CD4-positive, alpha-beta T cell (primary cell): ENCODE data around the gene MSRB3. TPM values are rescaled to one million over a fixed set of nuclear protein-coding genes. Genes with fewer than 3 reads are reported as not detected.

Experiments used
- ATAC-seq: fragments of 200-7000 bp; cut with Tn5 transposase; one replicate; pipeline ENCODE4 v1.10.0; 2022; ENCODE audit warnings: mild to moderate bottlenecking; ENCODE audit not compliant: poor library complexity
- CTCF ChIA-PET: fragments of 350-600 bp; sonication (Branson Sonifier 250); formaldehyde crosslinking; loops from one replicate; lab custom pipeline; 2021; ENCODE audit warnings: antibody characterized with exemption, inconsistent platforms; lab: Charles Lee
- POLR2A ChIA-PET: fragments of 350-600 bp; sonication (Branson Sonifier 250); formaldehyde crosslinking; loops from one replicate; lab custom pipeline; 2021; ENCODE audit warnings: antibody characterized with exemption, inconsistent platforms; lab: Charles Lee
- DNase-seq, 14 experiments: peaks; one replicate each; pipeline ENCODE4 v3.0.0-alpha.2; 2013 to 2020; ENCODE audit warnings: mixed read lengths in 2 of 14
- H3K27ac ChIP-seq, 2 donors: one replicate each; pipeline versions ENCODE4 v1.5.1 to v1.7.0; 2013; ENCODE audit warnings: low read length in 2 of 2, low read depth in 1 of 2, mild to moderate bottlenecking in 1 of 2
- H3K27me3 ChIP-seq, 2 experiments: 1 replicate in 1 of 2; 2 replicates in 1 of 2; pipeline versions ENCODE4 v1.6.1 to v1.7.0; 2013; ENCODE audit warnings: low read length in 2 of 2, control low read depth in 1 of 2, mild to moderate bottlenecking in 1 of 2, moderate library complexity in 1 of 2; ENCODE audit not compliant: insufficient read depth in 2 of 2, control insufficient read depth in 1 of 2
- H3K36me3 ChIP-seq: one replicate; pipeline ENCODE4 v1.6.1; 2013; ENCODE audit warnings: low read length, control low read depth; ENCODE audit not compliant: insufficient read depth
- H3K4me1 ChIP-seq: one replicate; pipeline ENCODE4 v1.6.1; 2013; ENCODE audit warnings: low read length, control low read depth; ENCODE audit not compliant: insufficient read depth
- H3K4me3 ChIP-seq: one replicate; pipeline ENCODE4 v1.5.1; 2013; ENCODE audit warnings: mild to moderate bottlenecking, low read length, moderate library complexity
- H3K9me3 ChIP-seq, 2 experiments: 1 replicate in 1 of 2; 2 replicates in 1 of 2; pipeline versions ENCODE4 v1.6.1 to v1.7.0; 2013; ENCODE audit warnings: low read length in 2 of 2, mild to moderate bottlenecking in 2 of 2, control low read depth in 1 of 2, moderate library complexity in 1 of 2; ENCODE audit not compliant: control insufficient read depth in 1 of 2, insufficient read depth in 1 of 2
- H3K27ac Mint-ChIP-seq: one replicate; pipeline ENCODE4 v1.8.0; 2020; ENCODE audit warnings: mixed read lengths
- H3K27me3 Mint-ChIP-seq: one replicate; pipeline ENCODE4 v1.8.0; 2021; ENCODE audit warnings: mixed read lengths
- H3K36me3 Mint-ChIP-seq: one replicate; pipeline ENCODE4 v1.8.0; 2021; ENCODE audit warnings: low read depth, mixed read lengths
- H3K4me1 Mint-ChIP-seq: one replicate; pipeline ENCODE4 v1.8.0; 2021; ENCODE audit warnings: low read depth, mixed read lengths
- H3K4me3 Mint-ChIP-seq: one replicate; pipeline ENCODE4 v1.8.0; 2020; ENCODE audit warnings: mild to moderate bottlenecking, mixed read lengths
- H3K9me3 Mint-ChIP-seq: one replicate; pipeline ENCODE4 v1.8.0; 2020; ENCODE audit warnings: mixed read lengths
- intact Hi-C, 2 experiments: fragments of 100-400 bp; cut with DNase I in 1 of 2; cut with micrococcal nuclease in 1 of 2; formaldehyde crosslinking; loops; one replicate each; pipeline versions ENCODE4 v1.15.1 to v1.9.0; 2023 to 2025; cut with DNase I, micrococcal nuclease
- total RNA-seq, 174 experiments: library from RNA in 2 of 174; stranded (reverse) in 2 of 174; gene quantifications; one replicate each; pipeline ENCODE4 v1.2.3 and lab custom pipeline; 2021 to 2026
- TF ChIP-seq, protein P1 (sequence below): fragments of 200-600 bp; IDR thresholded peaks from one replicate; pipeline ENCODE4 v1.8.0; 2022; ENCODE audit warnings: antibody characterized with exemption, mild to moderate bottlenecking

Gene MSRB3
- total RNA-seq, 2 experiments from 2014 or later = 0.17 TPM; not detected in 1

DNA sequence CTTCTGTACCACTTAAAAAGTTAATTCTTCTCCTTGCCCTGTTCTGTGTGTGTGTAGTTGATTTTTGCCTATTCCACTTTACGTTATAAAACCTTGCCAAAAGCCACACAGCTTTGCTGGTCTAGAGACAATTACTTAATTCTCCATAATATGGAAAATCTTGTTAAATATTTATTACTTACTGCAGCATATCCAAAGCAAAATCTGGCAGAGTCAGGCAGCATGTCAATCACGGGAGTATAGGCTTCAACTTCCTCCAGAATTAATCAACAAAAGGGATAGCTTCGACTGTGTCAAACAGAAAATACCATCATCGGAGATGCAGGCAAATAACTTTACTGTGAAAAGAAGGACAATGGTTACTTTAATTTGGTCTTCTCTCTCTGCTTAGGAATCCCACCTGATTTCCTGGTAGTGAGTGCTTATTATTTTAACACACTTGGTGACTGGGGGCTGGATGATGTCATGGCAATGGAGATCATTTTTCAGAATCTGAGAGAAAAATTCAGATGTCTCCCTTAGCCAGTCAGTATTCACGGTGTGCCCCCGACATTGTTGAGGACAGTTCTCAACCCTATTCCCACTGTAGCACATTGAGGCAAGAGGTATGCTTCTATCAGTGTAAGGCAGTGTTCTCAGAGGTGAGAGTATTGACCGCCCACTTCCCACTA is 3.7 kb upstream of the MSRB3 start:
- Histone ChIP-seq H3K27me3 (peaks cover 19 to 37% of the 10 kb centered on the region in 2 experiments), H3K4me1 (peaks cover 7% of the 10 kb centered on the region), H3K27ac (no peak overlapping the region), H3K9me3 (no peaks in the 10 kb centered on the region), H3K36me3 (no peaks in the 10 kb centered on the region), H3K4me3 (no peak overlapping the region)
- DNase-seq (no peak), ATAC-seq (no peak)
- H3K4me3 Mint-ChIP-seq = no peak overlapping the region
- CTCF ChIA-PET = no interaction called here
- H3K36me3 Mint-ChIP-seq = no peaks in the 10 kb centered on the region
- H3K27ac Mint-ChIP-seq = no peak overlapping the region
- H3K27me3 Mint-ChIP-seq = peaks cover 54% of the 10 kb centered on the region
- peaks cover 5% of the 10 kb centered on the region for H3K4me1 Mint-ChIP-seq
- no peaks in the 10 kb centered on the region for H3K9me3 Mint-ChIP-seq
- TF ChIP-seq, protein P1, sequence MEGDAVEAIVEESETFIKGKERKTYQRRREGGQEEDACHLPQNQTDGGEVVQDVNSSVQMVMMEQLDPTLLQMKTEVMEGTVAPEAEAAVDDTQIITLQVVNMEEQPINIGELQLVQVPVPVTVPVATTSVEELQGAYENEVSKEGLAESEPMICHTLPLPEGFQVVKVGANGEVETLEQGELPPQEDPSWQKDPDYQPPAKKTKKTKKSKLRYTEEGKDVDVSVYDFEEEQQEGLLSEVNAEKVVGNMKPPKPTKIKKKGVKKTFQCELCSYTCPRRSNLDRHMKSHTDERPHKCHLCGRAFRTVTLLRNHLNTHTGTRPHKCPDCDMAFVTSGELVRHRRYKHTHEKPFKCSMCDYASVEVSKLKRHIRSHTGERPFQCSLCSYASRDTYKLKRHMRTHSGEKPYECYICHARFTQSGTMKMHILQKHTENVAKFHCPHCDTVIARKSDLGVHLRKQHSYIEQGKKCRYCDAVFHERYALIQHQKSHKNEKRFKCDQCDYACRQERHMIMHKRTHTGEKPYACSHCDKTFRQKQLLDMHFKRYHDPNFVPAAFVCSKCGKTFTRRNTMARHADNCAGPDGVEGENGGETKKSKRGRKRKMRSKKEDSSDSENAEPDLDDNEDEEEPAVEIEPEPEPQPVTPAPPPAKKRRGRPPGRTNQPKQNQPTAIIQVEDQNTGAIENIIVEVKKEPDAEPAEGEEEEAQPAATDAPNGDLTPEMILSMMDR = no peak
- intact Hi-C loops = no loop called here
- POLR2A ChIA-PET = no interaction called here

DNA sequence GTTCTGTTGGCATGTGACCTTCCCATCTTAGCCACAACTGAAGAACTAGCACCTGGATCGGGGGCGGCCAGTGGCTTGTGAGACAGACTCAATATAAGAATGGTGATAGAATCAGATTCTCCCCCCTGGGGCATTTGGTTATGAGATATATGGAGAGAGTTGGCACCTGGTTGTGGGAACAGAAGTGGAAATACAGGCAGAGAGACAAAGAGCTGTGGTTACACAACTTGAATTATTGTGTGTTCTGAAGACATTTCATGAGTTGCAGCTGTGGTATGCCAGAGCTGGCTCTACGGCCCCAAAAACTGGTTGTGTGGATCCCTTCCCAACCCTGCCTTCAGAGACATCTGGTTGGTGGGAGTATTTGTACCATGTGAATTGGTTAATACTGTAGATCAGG is 2.9 kb upstream of the MSRB3 start:
- H3K36me3 ChIP-seq = no peaks in the 10 kb centered on the region
- TF ChIP-seq, protein P1 = no peak
- peaks cover 7% of the 10 kb centered on the region for H3K4me1 ChIP-seq
- peaks cover 62% of the 10 kb centered on the region for H3K27me3 Mint-ChIP-seq
- no peak overlapping the region for H3K4me3 Mint-ChIP-seq
- DNase-seq = no peak
- H3K27ac Mint-ChIP-seq = no peak overlapping the region
- H3K9me3 ChIP-seq = no peaks in the 10 kb centered on the region
- H3K4me3 ChIP-seq = no peak overlapping the region
- ChIA-PET CTCF (no interaction called here), POLR2A (no interaction called here)
- peaks cover 5% of the 10 kb centered on the region for H3K4me1 Mint-ChIP-seq
- intact Hi-C loops = no loop called here
- no peak for ATAC-seq
- peaks cover 19 to 44% of the 10 kb centered on the region in 2 experiments for H3K27me3 ChIP-seq
- H3K9me3 Mint-ChIP-seq = no peaks in the 10 kb centered on the region
- no peaks in the 10 kb centered on the region for H3K36me3 Mint-ChIP-seq
- no peak overlapping the region for H3K27ac ChIP-seq

DNA sequence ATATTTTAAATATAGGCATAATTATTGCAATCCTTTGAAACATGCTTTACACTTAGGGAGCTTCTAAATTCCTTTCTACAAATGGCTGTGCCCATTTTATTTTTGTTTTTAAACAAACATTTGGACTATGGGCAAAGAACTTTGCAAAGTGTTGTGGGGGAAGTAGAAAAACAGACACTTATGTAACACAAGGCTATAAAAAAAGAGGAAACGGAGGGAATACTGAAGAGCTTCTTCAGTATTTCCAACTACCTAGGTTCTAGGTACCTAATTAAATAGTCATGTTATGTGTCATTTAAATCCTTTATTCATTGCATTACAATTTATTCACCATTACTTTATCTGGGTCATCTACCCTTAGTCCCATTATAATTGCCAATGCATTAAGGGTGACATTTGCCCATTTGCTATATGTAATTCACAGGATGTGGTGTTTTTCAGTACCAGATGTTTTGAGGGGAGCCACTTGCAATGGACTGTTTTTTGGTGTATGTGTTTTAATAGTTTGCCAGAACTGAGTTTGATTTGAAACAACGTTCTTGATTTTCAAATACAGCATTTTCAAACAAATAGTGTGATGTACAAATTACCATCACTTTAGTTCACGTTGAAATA is 1.5 kb upstream of the MSRB3 start:
- no peak overlapping the region for H3K4me3 Mint-ChIP-seq
- ChIA-PET POLR2A (no interaction called here), CTCF (no interaction called here)
- Histone ChIP-seq H3K27ac (no peak overlapping the region), H3K4me1 (peaks cover 7% of the 10 kb centered on the region), H3K27me3 (peaks cover 19 to 47% of the 10 kb centered on the region in 2 experiments), H3K9me3 (no peaks in the 10 kb centered on the region), H3K36me3 (no peaks in the 10 kb centered on the region), H3K4me3 (no peak overlapping the region)
- no peak for ATAC-seq
- H3K4me1 Mint-ChIP-seq = peaks cover 5% of the 10 kb centered on the region
- H3K9me3 Mint-ChIP-seq = no peaks in the 10 kb centered on the region
- no peak for DNase-seq
- TF ChIP-seq, protein P1 = no peak
- H3K27me3 Mint-ChIP-seq = peaks cover 74% of the 10 kb centered on the region
- intact Hi-C loops = no loop called here
- no peak overlapping the region for H3K27ac Mint-ChIP-seq
- no peaks in the 10 kb centered on the region for H3K36me3 Mint-ChIP-seq
